GM12873 (cell line): ENCODE measurements around the gene MYMX.
A peak's percentile ranks its signal among the peaks of the same experiment; 100 is the strongest.

Experiments used
- TF ChIP-seq, protein P1 (sequence below): IDR thresholded peaks from 2 replicates; pipeline ENCODE4 v1.5.1; 2012; ENCODE audit warnings: low read depth, mild to moderate bottlenecking, moderate library complexity, low read length, control low read depth; ENCODE audit not compliant: insufficient read depth; ENCODE audit errors: missing control alignments

MYMX gene

DNA sequence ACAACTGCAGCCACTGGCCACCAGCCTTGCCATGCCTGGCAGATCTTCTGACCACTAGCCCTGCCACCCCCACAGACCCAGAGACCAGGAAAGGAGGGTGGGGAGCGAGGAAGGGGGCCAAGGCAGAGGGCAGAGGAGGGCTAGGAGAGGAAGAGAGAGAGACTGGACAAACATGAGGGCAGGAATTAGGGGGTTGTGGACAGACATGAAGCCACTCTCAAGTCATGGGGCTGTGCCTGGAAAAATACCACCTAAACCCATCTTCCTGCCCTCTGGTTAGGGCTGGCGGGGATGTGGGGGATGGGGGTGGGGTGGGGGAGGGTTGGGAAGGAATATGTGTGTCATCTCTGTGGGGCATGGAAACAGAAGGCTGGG is 5.2 kb downstream of the MYMX start:
- TF ChIP-seq, protein P1, sequence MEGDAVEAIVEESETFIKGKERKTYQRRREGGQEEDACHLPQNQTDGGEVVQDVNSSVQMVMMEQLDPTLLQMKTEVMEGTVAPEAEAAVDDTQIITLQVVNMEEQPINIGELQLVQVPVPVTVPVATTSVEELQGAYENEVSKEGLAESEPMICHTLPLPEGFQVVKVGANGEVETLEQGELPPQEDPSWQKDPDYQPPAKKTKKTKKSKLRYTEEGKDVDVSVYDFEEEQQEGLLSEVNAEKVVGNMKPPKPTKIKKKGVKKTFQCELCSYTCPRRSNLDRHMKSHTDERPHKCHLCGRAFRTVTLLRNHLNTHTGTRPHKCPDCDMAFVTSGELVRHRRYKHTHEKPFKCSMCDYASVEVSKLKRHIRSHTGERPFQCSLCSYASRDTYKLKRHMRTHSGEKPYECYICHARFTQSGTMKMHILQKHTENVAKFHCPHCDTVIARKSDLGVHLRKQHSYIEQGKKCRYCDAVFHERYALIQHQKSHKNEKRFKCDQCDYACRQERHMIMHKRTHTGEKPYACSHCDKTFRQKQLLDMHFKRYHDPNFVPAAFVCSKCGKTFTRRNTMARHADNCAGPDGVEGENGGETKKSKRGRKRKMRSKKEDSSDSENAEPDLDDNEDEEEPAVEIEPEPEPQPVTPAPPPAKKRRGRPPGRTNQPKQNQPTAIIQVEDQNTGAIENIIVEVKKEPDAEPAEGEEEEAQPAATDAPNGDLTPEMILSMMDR: no peak

DNA sequence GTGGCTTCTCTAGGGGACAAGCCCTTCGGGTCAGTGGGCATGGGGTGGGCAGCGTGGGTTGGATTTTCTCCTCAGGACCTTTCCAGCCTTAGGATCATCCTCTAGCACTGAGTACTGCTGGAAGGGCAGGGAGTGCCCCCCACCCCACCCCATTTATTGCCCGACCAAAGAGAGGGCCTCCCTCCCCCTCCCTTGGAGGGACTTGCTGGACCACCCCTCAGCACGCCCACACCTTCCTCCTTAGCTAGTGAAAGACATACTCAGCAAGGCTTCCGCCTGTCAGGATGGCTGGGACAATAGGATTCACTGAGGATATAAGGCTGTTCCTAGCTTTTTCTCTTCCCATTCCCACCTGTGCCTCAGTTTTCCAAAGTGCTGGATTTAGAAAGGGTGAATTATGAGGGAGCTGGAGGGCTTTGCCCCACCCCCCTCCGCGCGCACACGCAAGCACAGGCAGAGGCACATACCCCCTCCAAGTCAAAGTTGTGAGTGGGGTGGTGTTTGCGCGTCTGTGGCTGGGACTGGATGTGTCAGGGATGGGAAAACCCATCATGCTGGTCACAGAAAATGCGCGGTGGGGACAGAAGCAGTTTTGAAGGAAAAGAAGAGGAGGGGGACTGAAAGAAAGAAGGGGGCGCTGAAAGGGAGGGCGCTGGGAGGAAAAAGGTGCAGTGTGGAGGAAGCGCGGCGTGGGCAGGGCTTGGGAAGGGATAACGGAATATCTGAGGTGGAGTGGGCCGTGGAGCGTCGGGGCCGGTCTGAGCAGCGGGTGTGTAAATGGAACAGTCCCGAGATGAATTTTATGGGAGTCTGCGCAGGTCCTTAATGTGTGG is 6.0 kb downstream of the MYMX start:
- TF ChIP-seq, protein P1: no peak

DNA sequence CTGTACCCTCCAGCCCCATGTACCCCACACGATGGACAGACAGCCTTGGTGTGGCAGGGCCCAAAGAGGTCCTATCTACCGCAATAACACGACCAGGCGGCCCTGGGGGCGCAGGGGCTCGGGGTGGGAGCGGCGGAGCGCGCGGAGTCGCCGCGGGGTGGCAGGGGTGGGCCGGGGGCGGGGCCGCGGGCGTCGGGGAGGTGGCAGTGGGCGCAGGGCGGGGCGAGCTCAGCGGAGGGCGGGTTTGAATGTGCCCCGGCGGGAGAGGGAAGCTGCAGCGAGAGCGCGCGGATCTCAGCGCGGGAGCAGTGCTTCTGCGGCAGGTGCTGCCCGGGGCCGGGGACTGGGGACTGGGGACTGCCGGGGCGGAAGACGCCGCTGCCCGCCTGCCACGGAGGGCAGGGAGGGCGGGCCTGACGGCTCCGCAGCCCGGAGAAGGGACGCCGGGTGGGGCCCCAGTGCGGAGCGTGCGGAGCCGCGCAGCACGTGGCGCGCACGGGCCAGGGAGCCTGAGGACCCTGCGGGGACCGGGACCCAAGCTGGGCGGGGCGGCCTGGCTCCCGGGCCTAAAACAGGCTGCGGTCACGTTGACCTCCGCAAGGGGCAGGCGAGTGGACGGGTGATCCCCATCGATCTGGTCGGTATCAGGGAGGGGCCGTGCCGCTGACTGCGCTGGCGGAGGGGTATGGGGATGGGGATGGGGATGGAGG is 6.7 kb downstream of the MYMX start, which contains the start of gene SLC29A1:
Gene SLC29A1, plus strand, starts transcription at position 277 of the 710 bp plus-strand sequence. CDS start 3,719 bp downstream, outside the sequence.
- TF ChIP-seq, protein P1: peak; percentile 20

DNA sequence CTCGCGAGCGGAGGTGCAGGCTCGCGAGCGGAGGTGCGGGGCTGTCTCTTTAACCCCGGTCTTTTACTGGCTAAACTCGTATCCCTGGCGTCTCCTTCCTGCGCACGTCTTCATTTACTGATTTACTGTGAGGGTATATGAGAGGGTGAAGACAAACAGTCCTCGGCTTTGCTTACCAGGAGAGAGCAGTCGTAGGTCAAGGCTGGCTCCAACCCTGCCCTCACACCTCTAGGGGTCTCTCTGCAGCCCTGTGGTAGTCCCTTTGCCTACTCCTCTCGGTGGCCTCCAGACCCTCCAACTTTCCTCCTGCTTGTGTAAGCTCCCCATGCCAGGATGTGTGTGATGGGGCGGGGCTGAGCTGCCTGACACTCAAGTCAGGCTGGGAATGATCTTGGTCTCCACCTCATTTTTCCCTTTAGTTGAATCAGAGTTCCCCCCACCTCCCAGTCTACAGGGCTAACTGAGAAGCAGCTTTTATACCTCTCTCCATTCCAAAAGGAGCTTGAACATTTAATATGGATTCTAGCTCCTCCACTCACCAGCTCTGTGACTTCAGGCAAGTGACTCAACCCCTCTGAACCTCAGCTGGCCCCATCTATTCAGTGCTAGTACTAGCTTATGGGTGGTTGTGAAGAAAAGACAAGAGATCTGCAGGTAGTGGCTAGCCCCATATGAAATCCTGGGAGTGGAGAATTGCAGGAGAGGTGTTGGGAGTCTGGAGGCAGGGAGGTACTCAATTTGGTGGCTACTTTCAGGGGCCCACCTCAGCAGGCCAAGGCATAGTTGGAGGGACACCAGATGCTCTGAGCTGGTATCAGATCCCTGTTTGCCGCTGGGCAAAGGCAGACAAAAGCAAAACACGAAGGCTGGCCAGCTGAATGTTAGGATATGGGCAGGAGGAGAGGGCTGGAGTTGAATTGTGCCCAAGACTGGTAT is 7.6 kb downstream of the MYMX start:
- TF ChIP-seq, protein P1: peak; percentile 21

DNA sequence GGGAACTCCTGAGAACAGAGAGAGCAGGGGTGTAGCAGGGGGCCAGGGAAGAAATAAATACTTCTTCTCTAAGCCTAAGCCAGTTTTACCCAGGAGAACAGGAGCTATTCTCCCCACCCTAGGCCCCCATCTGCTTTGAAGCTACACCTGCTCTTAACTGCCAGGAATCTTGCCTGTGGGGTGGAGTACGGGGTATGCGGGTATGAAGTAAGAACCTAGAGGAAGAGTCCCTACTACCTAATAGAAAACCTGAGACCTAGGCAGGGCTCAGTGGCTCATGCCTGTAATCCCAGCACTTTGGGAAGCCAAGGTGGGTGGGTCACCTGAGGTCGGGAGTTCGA is 8.2 kb downstream of the MYMX start:
- TF ChIP-seq, protein P1: no peak

DNA sequence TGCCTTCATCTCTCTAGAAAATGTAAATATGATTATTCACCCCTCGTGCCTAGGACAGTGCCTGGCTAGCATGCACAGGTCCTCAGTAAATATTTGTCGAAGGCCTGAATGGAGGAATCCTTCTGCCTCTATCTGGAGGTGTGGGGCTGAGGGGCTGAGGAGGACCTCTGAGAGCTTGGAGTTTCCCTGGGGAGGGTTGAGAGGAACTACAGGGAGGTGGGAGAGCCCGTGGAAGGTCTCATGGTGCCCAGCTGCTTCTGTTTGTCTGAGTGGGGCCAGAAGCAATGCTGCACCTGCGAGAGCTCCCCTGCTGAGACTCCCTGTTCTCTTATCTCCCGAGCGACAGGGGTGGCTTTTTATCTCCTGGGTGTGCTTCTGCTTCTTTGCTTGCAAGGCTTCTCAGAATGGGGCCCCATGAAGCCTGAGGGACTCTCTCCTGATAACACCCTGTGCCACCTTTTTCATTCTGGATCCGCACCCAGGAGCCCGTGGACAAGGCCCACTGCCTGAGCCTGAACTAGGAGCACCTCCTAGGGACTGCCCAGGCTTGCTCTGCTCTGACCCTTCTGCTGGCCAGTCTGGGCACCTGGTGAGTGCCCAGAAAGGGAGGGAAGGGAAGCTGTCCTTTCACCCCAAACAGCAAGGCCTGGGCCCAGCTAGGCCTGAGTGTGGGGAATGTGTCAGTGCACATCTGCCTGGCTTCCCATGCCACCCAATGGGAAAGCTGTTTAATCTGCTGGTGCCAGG is 9.0 kb downstream of the MYMX start:
- TF ChIP-seq, protein P1: no peak
